HuH-7.5 (cell line): ENCODE results near the gene TULP4.

Source experiments
- DNase-seq: peaks from one replicate; pipeline ENCODE4 v3.0.0; 2011; ENCODE audit warnings: low spot score

Gene TULP4

DNA sequence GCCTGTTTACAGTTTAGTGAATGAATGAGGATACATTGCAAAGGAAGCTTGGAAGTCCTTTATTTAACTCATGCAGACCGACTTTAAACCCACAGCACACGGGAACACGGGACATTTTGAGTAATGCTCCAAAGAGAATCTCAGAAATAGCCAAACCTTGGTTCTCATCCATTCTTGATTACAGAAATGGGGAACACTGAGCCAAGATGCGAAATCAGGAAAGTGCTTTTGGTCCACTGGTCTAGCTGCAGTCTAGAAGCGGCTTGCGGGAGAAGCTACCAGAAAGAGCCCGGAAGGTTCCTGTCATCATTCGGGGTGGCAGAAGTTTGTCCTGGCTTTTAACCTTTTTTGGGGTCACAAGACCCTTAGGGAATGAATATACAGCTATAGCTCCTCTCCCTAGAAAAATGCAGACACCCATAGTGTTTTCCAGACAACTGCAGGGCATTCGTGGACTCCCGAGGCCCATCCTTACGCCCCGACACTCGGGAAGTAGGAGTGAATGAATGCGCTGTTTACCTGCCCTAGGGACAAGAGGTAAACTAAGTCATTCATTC is 247.2 kb downstream of the TULP4 start:
- DNase-seq: no peak

GRCh38 chr6:158559895-158560835 is 247.9 kb downstream of the TULP4 start, which contains the start of gene TMEM181:
TMEM181 (plus strand) TSS chr6:158560091; CDS start chr6:158560225, 134 bp downstream.
- peak; percentile 67 for DNase-seq

GRCh38 chr6:158560836-158561320 is 248.6 kb downstream of the TULP4 start:
- DNase-seq: no peak
